HepG2 (cell line): ENCODE results near the gene PKDREJ. TPM values are rescaled to one million over a fixed set of nuclear protein-coding genes. Genes with fewer than 3 reads are reported as not detected.

Experiments used
- ATAC-seq: fragments of 200-7000 bp; cut with Tn5 transposase; 3 replicates; pipeline ENCODE4 v1.9.1; 2020; ENCODE audit warnings: mild to moderate bottlenecking, moderate library complexity
- BruUV-seq: library from RNA; stranded (reverse); fragments of 400-500 nt; replicated peaks from 2 replicates; lab custom pipeline; 2021; lab: Mats Ljungman, UMichigan
- CTCF ChIA-PET: fragments of 300-600 bp; formaldehyde crosslinking; extraction: SDS; loops from one replicate; lab custom pipeline; 2021; ENCODE audit warnings: low total read pairs, inconsistent platforms, low intra/inter-chr PET ratio; lab: Yijun Ruan, JAX
- POLR2A ChIA-PET: fragments of 350-600 bp; sonication (Branson Sonifier 250); formaldehyde crosslinking; loops from one replicate; lab custom pipeline; 2020; ENCODE audit warnings: antibody characterized with exemption, inconsistent platforms; lab: Yijun Ruan, JAX
- DNase-seq: peaks from one replicate; pipeline ENCODE4 v3.0.0-alpha.2; 2015; ENCODE audit warnings: low spot score
- FAIRE-seq: peaks from 3 replicates; lab custom pipeline; 2011; peaks lifted over from hg19 to GRCh38; lab: Jason Lieb, UNC
- H2AFZ ChIP-seq: one replicate; pipeline ENCODE4 v1.6.1; 2011; ENCODE audit warnings: low read length, inconsistent platforms
- H3K27ac ChIP-seq: fragments of 300-600 bp; 3 replicates; pipeline ENCODE4 v1.8.0; 2011; ENCODE audit warnings: mixed run types, mild to moderate bottlenecking, mixed read lengths, low read length, inconsistent platforms; ENCODE audit not compliant: insufficient read depth; ENCODE audit errors: extremely low read length
- H3K27me3 ChIP-seq, 2 experiments: fragments of 200-600 bp in 1 of 2; 2 replicates in 1 of 2; 3 replicates in 1 of 2; pipeline versions ENCODE4 v1.6.0 to v1.8.0; 2011; ENCODE audit warnings: low read length in 2 of 2, mild to moderate bottlenecking in 2 of 2, moderate library complexity in 2 of 2, inconsistent platforms in 1 of 2; ENCODE audit not compliant: insufficient read depth in 2 of 2, control insufficient read depth in 1 of 2
- H3K36me3 ChIP-seq, 2 experiments: fragments of 200-600 bp in 1 of 2; replicated peaks in 1 of 2; 2 replicates in 1 of 2; 3 replicates in 1 of 2; pipeline versions ENCODE4 v1.5.1 to v1.8.0; 2011; ENCODE audit warnings: low read length in 2 of 2, inconsistent platforms in 1 of 2; ENCODE audit not compliant: insufficient read depth in 2 of 2, control insufficient read depth in 1 of 2
- H3K4me1 ChIP-seq: 2 replicates; pipeline ENCODE4 v1.5.1; 2012; ENCODE audit warnings: low read length, inconsistent platforms; ENCODE audit not compliant: insufficient read depth
- H3K4me2 ChIP-seq: 2 replicates; pipeline ENCODE4 v1.6.0; 2011; ENCODE audit warnings: low read depth, low read length, inconsistent platforms
- H3K4me3 ChIP-seq, 3 experiments: fragments of 200-600 bp in 1 of 3; sonication (generic), shearing (Covaris generic) in 1 of 3; replicated peaks in 1 of 3; 2 replicates each; pipeline ENCODE4 v1.5.1; 2011 to 2016; ENCODE audit warnings: low read length in 3 of 3, inconsistent platforms in 2 of 3, low read depth in 2 of 3, mild to moderate bottlenecking in 2 of 3, control low read depth in 1 of 3, mixed read lengths in 1 of 3; ENCODE audit not compliant: insufficient read depth in 1 of 3
- H3K79me2 ChIP-seq: one replicate; pipeline ENCODE4 v1.6.1; 2011; ENCODE audit warnings: low read length, inconsistent platforms; ENCODE audit not compliant: insufficient read depth
- H3K9ac ChIP-seq: 2 replicates; pipeline ENCODE4 v1.6.0; 2011; ENCODE audit warnings: mild to moderate bottlenecking, low read depth, low read length, inconsistent platforms; ENCODE audit not compliant: insufficient read depth
- H3K9me3 ChIP-seq: 2 replicates; pipeline ENCODE4 v1.5.1; 2012; ENCODE audit warnings: mild to moderate bottlenecking, low read length
- H4K20me1 ChIP-seq: 2 replicates; pipeline ENCODE4 v1.6.0; 2011; ENCODE audit warnings: inconsistent platforms, mild to moderate bottlenecking, low read length, moderate library complexity; ENCODE audit not compliant: insufficient read depth
- FLYWCH1 ChIP-seq: sonication (generic); formaldehyde crosslinking; IDR thresholded peaks from 2 replicates; pipeline ENCODE4 v1.8.1; 2023; ENCODE audit warnings: mild to moderate bottlenecking, missing genetic modification reagents
- ISX ChIP-seq: sonication (generic); formaldehyde crosslinking; conservative IDR thresholded peaks from 2 replicates; pipeline ENCODE4 v1.5.0; 2020; ENCODE audit warnings: missing genetic modification reagents
- KLF15 ChIP-seq: sonication (generic); formaldehyde crosslinking; IDR thresholded peaks from 2 replicates; pipeline ENCODE4 v1.8.1; 2023; ENCODE audit warnings: borderline replicate concordance, mild to moderate bottlenecking, inconsistent platforms, missing genetic modification reagents, mixed read lengths
- MIER2 ChIP-seq: IDR thresholded peaks from 2 replicates; pipeline ENCODE4 v1.6.1; 2016; ENCODE audit warnings: missing biosample characterization, missing genetic modification reagents
- PAX8 ChIP-seq: sonication (generic); formaldehyde crosslinking; IDR thresholded peaks from 2 replicates; pipeline ENCODE4 v1.8.0; 2022; ENCODE audit warnings: mild to moderate bottlenecking, missing genetic modification reagents, borderline replicate concordance
- PPARG ChIP-seq: conservative IDR thresholded peaks from 2 replicates; pipeline ENCODE4 v1.6.1; 2016; ENCODE audit warnings: missing biosample characterization, missing genetic modification reagents
- REXO4 ChIP-seq: sonication (generic); formaldehyde crosslinking; IDR thresholded peaks from 2 replicates; pipeline ENCODE4 v1.8.0; 2022; ENCODE audit warnings: missing genetic modification reagents, mild to moderate bottlenecking, borderline replicate concordance
- RNF2 ChIP-seq: fragments of 450-650 bp; conservative IDR thresholded peaks from 2 replicates; pipeline ENCODE4 v1.6.1; 2016; ENCODE audit warnings: low read depth
- XRCC5 ChIP-seq: fragments of 200-400 bp; formaldehyde crosslinking; optimal IDR thresholded peaks from 2 replicates; pipeline ENCODE3; 2017; ENCODE audit warnings: mild to moderate bottlenecking, low read length
- ZFP37 ChIP-seq: sonication (generic); formaldehyde crosslinking; IDR thresholded peaks from 2 replicates; pipeline ENCODE4 v1.4.0; 2020; ENCODE audit warnings: missing genetic modification reagents, borderline replicate concordance
- ZNF567 ChIP-seq: sonication (generic); formaldehyde crosslinking; IDR thresholded peaks from 2 replicates; pipeline ENCODE4 v1.8.1; 2023; ENCODE audit warnings: mild to moderate bottlenecking, missing genetic modification reagents, borderline replicate concordance
- WGBS: methylation state at CpG from one replicate; pipeline ENCODE4 v1.1.6; 2017; ENCODE audit warnings: low lambda C conversion rate; 5-methylcytosine and 5-hydroxymethylcytosine counted together
- in situ Hi-C: cut with HindIII; loops from 2 replicates; pipeline ENCODE4 v1.10.0; 2017; ENCODE audit warnings: low pct_unique_long_range_greater_than_20kb; ENCODE audit not compliant: extremely low pct_ligation_motif_present
- intact Hi-C: fragments of 100-400 bp; cut with micrococcal nuclease; formaldehyde crosslinking; loops from one replicate; pipeline ENCODE4 v1.10.0; 2022; ENCODE audit not compliant: unreplicated experiment
- polyA plus RNA-seq, 8 experiments: library from polyadenylated mRNA; depleted of rRNA in 3 of 8; stranded (reverse) in 7 of 8; unstranded in 1 of 8; fragments of >200 nt; fragmentation: Illumina TruSeq in 4 of 8; extraction: Trizol in 4 of 8; gene quantifications; 2 replicates each; pipeline versions ENCODE4 v1.2.1 to v1.2.3, GENCODE V29; 2011 to 2016; ENCODE audit warnings: low read depth in 4 of 8, missing spikeins in 1 of 8, mixed read lengths in 1 of 8; ENCODE audit not compliant: insufficient read depth in 1 of 8
- total RNA-seq, 5 experiments: library from RNA; depleted of rRNA; stranded (reverse); fragments of >200 nt; fragmentation: Illumina TruSeq; extraction: Trizol; gene quantifications; 2 replicates each; pipeline ENCODE4 v1.2.3, GENCODE V29; 2016; ENCODE audit warnings: low read depth in 1 of 5
- TF ChIP-seq, protein P1 (sequence below): IDR thresholded peaks from 2 replicates; pipeline ENCODE4 v1.6.1; 2016; ENCODE audit warnings: low read depth, borderline replicate concordance

Gene PKDREJ
- total and polyA plus RNA-seq, 2 of the 13 experiments (the other 11 are each of a cell fraction or from before 2014, with no cell fraction given), result not detected

DNA sequence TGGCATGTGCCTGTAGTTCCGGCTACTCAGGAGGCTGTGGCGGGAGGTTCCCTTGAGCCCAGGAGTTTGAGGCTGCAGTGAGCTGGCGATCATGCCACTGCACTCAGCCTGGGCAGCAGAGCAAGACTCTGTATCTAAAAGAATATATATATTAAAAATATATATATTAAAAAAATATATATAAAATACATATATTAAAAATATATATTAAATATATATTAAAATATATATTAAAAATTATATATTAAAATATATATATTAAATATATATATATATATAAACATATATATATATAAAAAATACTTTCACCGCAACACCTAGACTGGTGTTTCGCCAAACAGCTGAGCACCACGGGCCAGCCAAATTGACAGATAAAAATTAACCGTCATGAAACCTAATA, 13.4 kb upstream of the PKDREJ start:
- ATAC-seq, result no peak
- H3K79me2 ChIP-seq, result peaks cover 3% of the 10 kb centered on the region
- H3K9ac ChIP-seq, result no peak overlapping the region
- H3K36me3 ChIP-seq, result peaks cover 56 to 95% of the 10 kb centered on the region in 2 experiments
- no peak for DNase-seq
- intact Hi-C loops, result no loop called here
- H3K4me2 ChIP-seq, result no peak overlapping the region
- FAIRE-seq, result no peak
- ChIA-PET CTCF (no interaction called here), POLR2A (interaction anchor here (0.9 to 6.2 kb wide), 5 partner anchors 8 to 333 kb away, joined by 3 to 41 read pairs (median 4); partner anchors contain the start of genes GTSE1 and TTC38)
- no peak overlapping the region for H2AFZ ChIP-seq
- 97% methylated on average over 7 of the region's 7 CpGs for WGBS
- no peak overlapping the region for H3K4me3 ChIP-seq
- no peaks in the 10 kb centered on the region for H3K9me3 ChIP-seq
- H4K20me1 ChIP-seq, result peaks cover 24% of the 10 kb centered on the region
- H3K27me3 ChIP-seq, result no peaks in the 10 kb centered on the region
- BruUV-seq, result no TSS peak
- H3K27ac ChIP-seq, result no peak overlapping the region
- in situ Hi-C loops, result no loop called here
- TF ChIP-seq ISX, result no peak
- no peak for TF ChIP-seq KLF15 (CRISPR knock-in tag)
- TF ChIP-seq REXO4 (CRISPR knock-in tag), result no peak
- TF ChIP-seq RNF2, result no peak
- TF ChIP-seq, protein P1, sequence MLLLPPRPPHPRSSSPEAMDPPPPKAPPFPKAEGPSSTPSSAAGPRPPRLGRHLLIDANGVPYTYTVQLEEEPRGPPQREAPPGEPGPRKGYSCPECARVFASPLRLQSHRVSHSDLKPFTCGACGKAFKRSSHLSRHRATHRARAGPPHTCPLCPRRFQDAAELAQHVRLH, result no peak
- no peak for TF ChIP-seq MIER2 (CRISPR knock-in tag)
- no peak for TF ChIP-seq XRCC5
- no peak for TF ChIP-seq ZNF567 (CRISPR knock-in tag)
- TF ChIP-seq PAX8 (CRISPR knock-in tag), result no peak
- no peak for TF ChIP-seq ZFP37 (CRISPR knock-in tag)
- TF ChIP-seq PPARG (CRISPR knock-in tag), result no peak
- TF ChIP-seq FLYWCH1 (CRISPR knock-in tag), result no peak
- H3K4me1 ChIP-seq, result no peaks in the 10 kb centered on the region
